ENCODE measurements around the gene C16orf78.

The C16orf78 gene

DNA sequence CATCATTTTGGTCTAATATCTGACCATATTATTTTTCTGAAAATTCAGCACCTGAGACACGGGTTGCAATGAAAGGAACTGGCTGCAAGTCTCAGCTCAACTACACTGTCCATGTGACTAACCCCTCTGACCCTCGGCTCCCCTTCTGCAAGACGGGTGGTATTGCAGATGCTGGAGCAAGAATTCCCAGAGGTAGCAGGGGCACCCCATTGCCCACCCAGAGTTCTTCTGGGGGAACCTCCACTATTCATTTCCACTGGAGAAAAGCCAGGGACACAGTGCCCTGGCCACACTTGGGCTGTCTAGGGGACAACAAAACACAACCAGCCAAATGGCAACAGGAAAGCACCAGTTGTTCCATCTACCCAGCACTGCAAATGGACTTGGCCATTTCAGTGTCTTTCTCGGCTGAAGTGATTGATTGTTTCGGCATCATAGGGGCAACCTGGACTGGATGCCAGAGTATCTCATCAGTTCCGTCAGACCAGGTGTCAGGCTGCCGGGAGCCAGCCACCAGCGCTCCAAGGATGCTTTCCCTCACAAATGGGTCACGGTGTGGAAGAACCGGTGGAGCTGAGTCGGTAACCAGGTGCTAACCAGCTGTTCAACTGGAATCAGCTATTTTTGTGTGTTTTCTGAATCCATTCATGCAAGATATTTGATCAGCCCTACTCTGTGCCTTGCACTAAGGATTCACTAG, 58.1 kb downstream of the C16orf78 start:
- Histone ChIP-seq H3K4me1 (ENCODE audit: insufficient read depth, insufficient read length) (no peaks in the 10 kb centered on the region), H3K27me3 (ENCODE audit: insufficient read depth, insufficient read length) (peaks cover 5% of the 10 kb centered on the region), H3K4me3 (ENCODE audit: insufficient read length, low read depth) (no peak overlapping the region), H3K9me3 (ENCODE audit: insufficient read depth, low read length) (peaks cover 10% of the 10 kb centered on the region; the same call in 1 of the 2 replicates), H3K9ac (ENCODE audit: insufficient read length, low read depth) (no peak overlapping the region), H3K36me3 (ENCODE audit: insufficient read depth, insufficient read length, low read length) (no peaks in the 10 kb centered on the region)
- TF ChIP-seq ZNF274 (IDR thresholded peaks at IDR 0.05; ENCODE audit: low read depth, low read length) (no peak), YY1 (IDR thresholded peaks at IDR 0.05; ENCODE audit: insufficient read depth, insufficient read length) (no peak), SUZ12 (IDR thresholded peaks at IDR 0.05; ENCODE audit: extremely low read depth, insufficient read depth, insufficient read length) (no peak)
- no peak for DNase-seq (ENCODE audit: low read depth, low spot score)

DNA sequence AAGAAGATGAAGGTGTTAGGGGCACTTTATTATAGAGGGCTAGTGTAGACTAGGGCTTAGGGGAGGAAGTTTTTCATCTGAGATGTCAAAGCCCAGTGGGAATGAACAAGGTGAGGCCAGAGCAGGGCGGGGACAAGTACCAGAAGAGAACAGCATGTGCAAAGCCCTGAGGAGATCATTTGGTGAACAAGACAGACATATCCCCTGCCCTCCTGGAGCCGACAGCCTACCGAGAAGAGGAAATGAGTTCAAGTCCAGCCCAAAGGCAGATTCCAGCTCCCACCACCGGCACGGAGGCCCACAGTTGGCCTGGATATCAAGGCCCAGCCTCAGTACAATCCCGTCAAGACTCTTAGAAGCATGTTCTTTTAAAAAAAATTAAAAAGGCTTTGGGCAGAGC, 61.1 kb downstream of the C16orf78 start:
- Histone ChIP-seq H3K4me1 (ENCODE audit: insufficient read depth, insufficient read length) (peaks cover 4% of the 10 kb centered on the region), H3K9ac (ENCODE audit: insufficient read length, low read depth) (no peak overlapping the region), H3K27me3 (ENCODE audit: insufficient read depth, insufficient read length) (peaks cover 5% of the 10 kb centered on the region), H3K36me3 (ENCODE audit: insufficient read depth, insufficient read length, low read length) (no peaks in the 10 kb centered on the region), H3K4me3 (ENCODE audit: insufficient read length, low read depth) (no peak overlapping the region), H3K9me3 (ENCODE audit: insufficient read depth, low read length) (no peaks in the 10 kb centered on the region)
- DNase-seq (ENCODE audit: low read depth, low spot score) = no peak
- no peak for TF ChIP-seq SUZ12 (IDR thresholded peaks at IDR 0.05; ENCODE audit: extremely low read depth, insufficient read depth, insufficient read length)
- no peak for TF ChIP-seq ZNF274 (IDR thresholded peaks at IDR 0.05; ENCODE audit: low read depth, low read length)
- TF ChIP-seq YY1 (IDR thresholded peaks at IDR 0.05; ENCODE audit: insufficient read depth, insufficient read length) = no peak

- Histone ChIP-seq H3K9me3 (ENCODE audit: insufficient read depth, low read length) (no peaks in the 10 kb centered on the region), H3K36me3 (ENCODE audit: insufficient read depth, insufficient read length, low read length) (no peaks in the 10 kb centered on the region), H3K4me3 (ENCODE audit: insufficient read length, low read depth) (no peak overlapping the region), H3K9ac (ENCODE audit: insufficient read length, low read depth) (no peak overlapping the region), H3K27me3 (ENCODE audit: insufficient read depth, insufficient read length) (peaks cover 5% of the 10 kb centered on the region), H3K4me1 (ENCODE audit: insufficient read depth, insufficient read length) (peaks cover 13% of the 10 kb centered on the region)
- DNase-seq (ENCODE audit: low read depth, low spot score) = no peak
- TF ChIP-seq SUZ12 (IDR thresholded peaks at IDR 0.05; ENCODE audit: extremely low read depth, insufficient read depth, insufficient read length) (no peak), YY1 (IDR thresholded peaks at IDR 0.05; ENCODE audit: insufficient read depth, insufficient read length) (no peak), ZNF274 (IDR thresholded peaks at IDR 0.05; ENCODE audit: low read depth, low read length) (no peak)
Measured at GRCh38 chr16:49436181-49436580, 62.6 kb downstream of the C16orf78 start.

DNA sequence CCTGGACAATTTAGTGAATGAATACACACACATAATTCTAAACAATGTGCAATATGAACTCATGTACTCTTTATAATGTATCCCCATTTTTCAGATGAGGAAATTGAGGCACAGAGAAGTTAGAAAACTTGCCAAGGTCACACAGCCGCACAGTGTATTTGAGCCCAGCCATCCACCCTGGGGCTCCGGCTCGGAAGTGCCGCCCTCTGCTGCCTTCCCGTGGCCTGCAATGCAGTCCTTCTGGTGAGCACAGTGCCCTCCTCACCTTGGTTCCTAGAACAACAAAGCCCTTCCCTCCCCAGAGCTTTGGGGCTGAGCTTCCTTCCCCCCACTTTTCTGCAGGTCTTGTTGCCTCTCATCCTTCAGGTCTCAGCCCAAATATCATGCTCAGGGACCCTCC, 63.7 kb downstream of the C16orf78 start:
- no peak overlapping the region for H3K9ac ChIP-seq (ENCODE audit: insufficient read length, low read depth)
- no peaks in the 10 kb centered on the region for H3K36me3 ChIP-seq (ENCODE audit: insufficient read depth, insufficient read length, low read length)
- no peak for DNase-seq (ENCODE audit: low read depth, low spot score)
- peaks cover 16% of the 10 kb centered on the region for H3K4me1 ChIP-seq (ENCODE audit: insufficient read depth, insufficient read length)
- H3K4me3 ChIP-seq (ENCODE audit: insufficient read length, low read depth) = no peak overlapping the region
- TF ChIP-seq SUZ12 (IDR thresholded peaks at IDR 0.05; ENCODE audit: extremely low read depth, insufficient read depth, insufficient read length) (no peak), YY1 (IDR thresholded peaks at IDR 0.05; ENCODE audit: insufficient read depth, insufficient read length) (no peak), ZNF274 (IDR thresholded peaks at IDR 0.05; ENCODE audit: low read depth, low read length) (no peak)
- no peaks in the 10 kb centered on the region for H3K9me3 ChIP-seq (ENCODE audit: insufficient read depth, low read length)
- H3K27me3 ChIP-seq (ENCODE audit: insufficient read depth, insufficient read length) = peaks cover 5% of the 10 kb centered on the region

GRCh38 chr16:49439050-49439449, 65.4 kb downstream of the C16orf78 start:
- no peak for DNase-seq (ENCODE audit: low read depth, low spot score)
- Histone ChIP-seq H3K36me3 (ENCODE audit: insufficient read depth, insufficient read length, low read length) (no peaks in the 10 kb centered on the region), H3K4me3 (ENCODE audit: insufficient read length, low read depth) (no peak overlapping the region), H3K27me3 (ENCODE audit: insufficient read depth, insufficient read length) (peaks cover 5% of the 10 kb centered on the region), H3K9ac (ENCODE audit: insufficient read length, low read depth) (no peak overlapping the region), H3K4me1 (ENCODE audit: insufficient read depth, insufficient read length) (peaks cover 16% of the 10 kb centered on the region), H3K9me3 (ENCODE audit: insufficient read depth, low read length) (no peaks in the 10 kb centered on the region)
- TF ChIP-seq SUZ12 (IDR thresholded peaks at IDR 0.05; ENCODE audit: extremely low read depth, insufficient read depth, insufficient read length) (no peak), ZNF274 (IDR thresholded peaks at IDR 0.05; ENCODE audit: low read depth, low read length) (no peak), YY1 (IDR thresholded peaks at IDR 0.05; ENCODE audit: insufficient read depth, insufficient read length) (no peak)

- no peak overlapping the region for H3K9ac ChIP-seq (ENCODE audit: insufficient read length, low read depth)
- peaks cover 7% of the 10 kb centered on the region for H3K27me3 ChIP-seq (ENCODE audit: insufficient read depth, insufficient read length)
- peaks cover 16% of the 10 kb centered on the region for H3K4me1 ChIP-seq (ENCODE audit: insufficient read depth, insufficient read length)
Measured at GRCh38 chr16:49439676-49440075, 66.1 kb downstream of the C16orf78 start.

GRCh38 chr16:49440156-49441065, 66.8 kb downstream of the C16orf78 start:
- Histone ChIP-seq H3K4me1 (ENCODE audit: insufficient read depth, insufficient read length) (peaks cover 16% of the 10 kb centered on the region), H3K27me3 (ENCODE audit: insufficient read depth, insufficient read length) (peaks cover 7% of the 10 kb centered on the region), H3K36me3 (ENCODE audit: insufficient read depth, insufficient read length, low read length) (no peaks in the 10 kb centered on the region), H3K9me3 (ENCODE audit: insufficient read depth, low read length) (no peaks in the 10 kb centered on the region), H3K9ac (ENCODE audit: insufficient read length, low read depth) (no peak overlapping the region), H3K4me3 (ENCODE audit: insufficient read length, low read depth) (no peak overlapping the region)
- TF ChIP-seq YY1 (IDR thresholded peaks at IDR 0.05; ENCODE audit: insufficient read depth, insufficient read length) = no peak
- no peak for TF ChIP-seq ZNF274 (IDR thresholded peaks at IDR 0.05; ENCODE audit: low read depth, low read length)
- TF ChIP-seq SUZ12 (IDR thresholded peaks at IDR 0.05; ENCODE audit: extremely low read depth, insufficient read depth, insufficient read length) = no peak
- no peak for DNase-seq (ENCODE audit: low read depth, low spot score)

More at GRCh38 chr16:49439676-49440075, 66.1 kb downstream of the C16orf78 start:
- TF ChIP-seq ZNF274 (IDR thresholded peaks at IDR 0.05; ENCODE audit: low read depth, low read length) = no peak
- TF ChIP-seq YY1 (IDR thresholded peaks at IDR 0.05; ENCODE audit: insufficient read depth, insufficient read length) = no peak
- TF ChIP-seq SUZ12 (IDR thresholded peaks at IDR 0.05; ENCODE audit: extremely low read depth, insufficient read depth, insufficient read length) = no peak
- H3K36me3 ChIP-seq (ENCODE audit: insufficient read depth, insufficient read length, low read length) = no peaks in the 10 kb centered on the region
- H3K4me3 ChIP-seq (ENCODE audit: insufficient read length, low read depth) = no peak overlapping the region
- no peak for DNase-seq (ENCODE audit: low read depth, low spot score)
- H3K9me3 ChIP-seq (ENCODE audit: insufficient read depth, low read length) = no peaks in the 10 kb centered on the region

Measured in NT2/D1 (cell line).